Measurements from ENCODE around the gene PIK3C2G.
"Not testable (repeated sequence)": the region's sequence is repeated elsewhere in the genome, so short reads cannot be mapped to it uniquely, and the experiment has no call there.

Gene PIK3C2G

DNA sequence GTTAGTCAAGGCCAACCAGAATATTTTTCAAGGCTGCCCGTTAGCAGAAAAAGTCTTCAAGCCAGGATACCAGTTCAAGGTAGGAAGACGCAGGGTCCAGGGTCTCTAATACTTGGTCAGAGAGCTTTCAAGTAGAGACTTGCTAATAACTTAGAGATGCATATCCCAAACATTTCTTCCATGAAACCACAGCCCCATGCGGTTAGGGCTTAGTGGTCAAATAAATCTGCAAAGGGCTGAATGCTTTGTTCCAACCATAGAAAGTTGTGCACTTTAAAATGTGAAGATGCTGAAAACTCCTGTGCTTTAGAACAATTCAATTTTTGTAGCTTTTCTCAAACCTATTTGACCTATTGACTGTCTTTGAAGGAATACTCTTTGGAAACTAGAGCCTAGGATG, 208.9 kb downstream of the PIK3C2G start:
- DNase-seq (ENCODE audit: low read depth), result no peak

DNA sequence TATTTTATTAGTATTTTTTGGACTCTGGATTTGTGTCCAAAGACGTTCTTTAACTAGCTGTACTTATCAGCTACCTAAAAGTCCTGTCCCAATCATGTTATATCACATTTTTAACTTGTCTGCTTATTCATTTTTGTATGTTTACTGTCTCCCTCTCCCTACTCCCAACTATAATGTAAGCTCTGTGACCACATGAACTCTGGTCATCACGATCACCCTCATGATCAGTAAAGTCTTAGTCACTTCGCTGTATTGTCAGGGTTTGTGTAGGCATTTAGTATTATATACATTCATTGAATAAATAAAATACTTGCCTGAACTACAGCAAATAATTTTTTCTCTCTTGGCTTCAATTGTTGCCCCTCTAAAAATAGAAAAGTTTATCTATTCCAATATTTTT, 211.0 kb downstream of the PIK3C2G start:
- no peak for DNase-seq (ENCODE audit: low read depth)

DNA sequence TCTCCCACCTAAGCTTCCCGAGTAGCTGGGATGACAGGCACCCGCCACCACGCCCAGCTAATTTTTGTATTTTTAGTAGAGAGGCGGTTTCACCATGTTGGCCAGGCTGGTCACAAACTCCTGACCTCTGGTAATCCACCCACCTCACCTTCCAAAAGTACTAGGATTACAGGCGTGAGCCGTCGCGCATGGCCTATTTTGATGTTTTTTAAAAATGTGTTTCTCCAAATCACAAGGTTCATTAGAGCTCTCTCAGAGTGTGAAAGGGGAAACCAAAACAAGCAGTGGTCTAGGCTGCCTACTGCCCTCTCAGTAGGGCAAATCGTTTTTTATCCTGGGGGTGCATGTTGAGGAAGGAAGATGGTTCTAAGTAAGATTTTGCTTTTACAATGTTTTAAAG, 211.5 kb downstream of the PIK3C2G start:
- no peak for DNase-seq (ENCODE audit: low read depth)

DNA sequence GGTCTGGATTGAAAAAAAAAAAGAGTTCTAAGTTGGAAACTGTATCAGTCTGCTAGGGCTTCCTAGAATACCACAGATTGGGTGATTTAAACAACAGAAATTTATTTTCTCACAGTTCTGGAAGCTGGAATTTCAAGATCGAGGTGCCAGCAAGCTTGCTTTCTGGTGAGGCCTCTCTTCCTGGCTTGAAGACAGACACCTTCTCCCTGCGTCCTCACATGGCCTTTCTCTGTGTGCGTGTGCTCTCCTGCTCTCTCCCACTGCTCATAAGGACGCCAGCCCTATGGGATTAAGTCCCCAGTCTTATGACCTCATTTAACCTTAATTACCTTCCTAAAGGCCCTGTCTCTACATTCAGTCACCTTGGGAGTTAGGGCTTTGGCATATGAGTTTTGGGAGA, 215.5 kb downstream of the PIK3C2G start:
- DNase-seq (ENCODE audit: low read depth), result no peak

DNA sequence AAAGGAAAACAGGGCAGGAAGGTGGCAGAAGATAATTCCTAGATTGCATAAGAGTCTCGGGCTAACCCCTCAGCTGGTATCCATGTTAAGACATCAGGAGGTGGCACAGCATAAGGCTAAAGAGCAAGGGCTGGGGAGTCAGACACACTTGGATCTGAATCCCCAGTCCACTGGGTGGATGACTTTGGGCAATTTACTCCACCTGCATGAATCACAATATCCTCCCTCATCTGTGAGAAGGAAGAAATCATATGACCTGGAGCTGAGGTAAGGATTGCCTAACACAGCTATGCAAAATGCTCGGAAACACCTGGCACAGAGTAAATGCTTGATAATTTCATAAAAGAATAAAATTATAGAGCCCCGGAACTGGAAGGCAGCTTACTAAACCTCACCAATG, 217.9 kb downstream of the PIK3C2G start:
- DNase-seq (ENCODE audit: low read depth), result no peak

DNA sequence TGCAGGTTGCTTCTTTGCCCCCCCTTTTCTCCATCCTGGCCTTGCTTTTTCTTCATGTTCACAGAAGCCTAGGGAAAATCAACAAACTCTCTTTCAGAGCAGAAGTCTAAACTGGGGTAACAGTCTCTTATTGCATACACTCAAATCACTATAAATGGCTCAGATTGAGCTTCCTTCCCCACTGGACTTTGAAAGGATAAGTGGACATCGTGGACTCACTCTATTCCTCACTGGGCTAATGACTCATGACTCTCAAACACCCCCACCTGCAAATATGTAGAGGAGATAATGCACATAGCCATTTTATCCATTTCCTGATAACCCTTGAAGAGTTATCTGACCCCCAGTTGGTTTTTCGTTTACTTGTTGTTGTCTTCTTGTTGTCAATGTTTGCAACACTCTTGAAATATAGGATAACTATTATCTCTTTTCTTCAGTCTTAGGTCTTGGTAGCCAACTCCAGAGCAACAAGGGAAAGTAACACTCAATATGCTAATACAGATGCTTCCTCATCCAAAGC, 221.3 kb downstream of the PIK3C2G start:
- DNase-seq (ENCODE audit: low read depth), result no peak

DNA sequence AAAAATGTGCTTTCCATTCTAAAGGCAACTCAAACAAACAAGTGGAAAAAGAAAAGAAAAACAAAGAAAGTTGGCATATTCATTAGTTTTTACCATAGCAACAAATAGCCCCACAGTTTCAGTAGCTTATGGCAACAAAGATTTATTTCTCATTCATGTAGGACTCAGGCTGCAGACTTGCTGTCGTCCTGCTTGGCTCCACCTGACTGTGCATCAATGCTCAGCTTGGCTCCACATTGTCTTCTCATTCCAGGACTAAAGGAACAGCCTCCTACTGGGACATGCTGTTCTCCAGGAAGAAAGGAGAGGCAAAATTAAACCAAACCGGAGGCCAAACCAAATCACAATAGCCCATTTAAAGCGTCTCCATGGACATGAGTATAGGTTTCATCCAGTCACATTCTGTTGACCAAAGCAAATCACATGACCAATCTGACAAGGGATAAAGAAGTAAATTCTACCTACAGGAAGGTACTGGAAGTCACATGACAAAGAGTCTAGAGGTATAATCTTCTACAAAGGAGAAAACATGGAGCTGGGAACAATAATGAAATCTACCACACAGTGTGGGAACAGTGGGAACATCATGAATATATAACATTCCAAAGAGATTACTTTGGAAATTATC, 222.5 kb downstream of the PIK3C2G start:
- no peak for DNase-seq (ENCODE audit: low read depth)

DNA sequence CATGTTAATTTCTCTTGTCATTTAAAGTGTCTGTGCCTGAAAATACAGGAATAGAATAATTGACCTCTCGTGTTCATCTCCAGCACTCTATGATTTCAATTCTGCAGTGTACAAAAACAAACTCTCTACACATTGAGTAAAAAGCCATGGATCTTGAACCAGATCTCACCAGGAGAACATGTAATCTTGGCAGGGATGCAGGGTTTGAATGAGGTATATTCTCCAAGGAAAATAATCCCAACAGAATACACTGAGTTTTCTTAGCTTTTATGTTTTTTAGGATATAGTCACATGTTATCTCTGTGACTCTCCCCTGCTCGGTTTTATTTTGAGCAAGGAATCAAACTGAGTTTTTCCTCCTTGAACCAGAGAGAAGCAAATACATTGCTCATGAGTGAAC, 224.7 kb downstream of the PIK3C2G start:
- no peak for DNase-seq (ENCODE audit: low read depth)

DNA sequence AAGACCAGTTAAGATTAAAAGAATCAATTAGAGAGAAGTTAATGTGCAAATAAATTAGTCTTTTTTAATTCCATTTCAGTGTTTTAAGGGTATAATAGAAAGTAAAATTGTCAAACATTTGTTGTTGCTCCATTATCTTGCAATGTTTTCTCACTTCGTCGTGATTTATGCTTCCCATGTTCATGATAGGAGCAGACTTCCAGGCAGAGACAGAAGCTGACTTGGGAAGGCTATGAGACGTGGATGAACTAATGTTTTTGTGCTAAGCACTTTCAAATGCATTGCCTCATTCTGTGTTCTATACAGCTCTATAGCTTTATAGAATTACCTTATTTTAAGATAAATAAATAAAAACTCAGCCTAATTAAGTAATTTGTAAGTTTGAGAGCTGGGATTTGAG, 226.2 kb downstream of the PIK3C2G start:
- DNase-seq (ENCODE audit: low read depth), result no peak

DNA sequence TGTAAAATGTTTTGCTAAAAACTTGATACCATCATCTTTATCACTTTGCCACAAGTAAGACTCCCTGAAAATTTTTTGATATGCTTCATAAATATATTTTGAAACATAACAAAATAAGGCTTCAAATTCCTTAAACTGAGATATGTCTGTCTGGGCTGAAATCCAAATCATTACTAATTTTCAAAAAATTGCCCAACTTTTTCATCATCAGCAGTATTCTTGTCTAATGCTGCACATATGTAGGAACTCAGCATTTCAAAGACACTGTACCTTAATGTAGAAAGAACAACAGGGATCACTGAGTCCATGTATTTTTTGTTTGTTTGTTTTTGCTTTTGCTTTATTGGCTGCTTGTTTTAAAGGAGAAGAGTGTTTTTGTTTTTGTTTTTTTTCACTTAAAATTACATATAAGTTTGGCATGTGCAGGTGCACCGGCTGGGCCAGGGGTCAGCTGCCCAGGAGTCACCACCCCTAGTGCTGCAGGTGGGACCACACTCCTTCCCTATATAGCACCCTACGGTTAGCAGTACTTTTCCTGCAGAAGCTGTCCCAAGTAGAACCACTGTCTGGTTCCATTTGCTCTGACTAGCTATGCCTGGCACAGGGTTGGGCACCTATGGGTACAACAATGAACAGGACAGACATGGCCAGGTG, 231.2 kb downstream of the PIK3C2G start:
- no peak for DNase-seq (ENCODE audit: low read depth)

DNA sequence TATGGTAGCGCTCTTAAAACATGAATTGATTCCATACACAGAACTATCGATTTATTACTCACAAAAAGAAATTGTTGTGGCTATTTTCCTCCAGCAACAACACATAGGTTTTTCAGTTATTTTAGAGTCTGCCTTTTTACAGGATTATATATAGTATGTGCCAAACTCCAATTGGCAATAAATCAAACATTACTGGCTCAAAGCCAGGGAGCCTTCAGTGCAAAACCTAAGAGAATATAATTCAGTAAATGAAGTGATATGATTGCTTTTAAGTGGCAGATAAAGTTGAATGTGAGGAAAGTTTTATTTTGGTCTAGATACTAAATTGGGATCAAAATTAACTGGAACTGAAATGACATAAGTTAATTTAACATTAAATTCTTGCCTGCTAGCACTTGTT, 234.8 kb downstream of the PIK3C2G start:
- no peak for DNase-seq (ENCODE audit: low read depth)

DNA sequence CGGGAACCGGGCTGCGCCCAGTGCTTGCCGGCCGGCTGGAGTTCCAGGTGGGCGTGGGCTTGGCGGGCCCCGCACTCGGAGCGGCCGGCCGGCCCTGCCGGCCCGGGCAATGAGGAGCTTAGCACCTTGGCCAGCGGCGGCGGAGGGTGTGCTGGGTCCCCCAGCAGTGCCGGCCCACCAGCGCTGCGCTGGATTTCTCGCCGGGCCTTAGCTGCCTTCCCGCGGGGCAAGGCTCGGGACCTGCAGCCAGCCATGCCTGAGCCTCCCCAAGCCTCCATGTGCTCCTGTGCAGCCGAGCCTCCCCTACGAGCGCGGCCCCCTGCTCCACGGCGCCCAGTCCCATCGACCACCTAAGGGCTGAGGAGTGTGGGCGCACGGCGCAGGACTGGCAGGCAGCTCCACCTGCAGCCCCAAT, 238.8 kb downstream of the PIK3C2G start:
- DNase-seq (ENCODE audit: low read depth), result not testable (repeated sequence)

DNA sequence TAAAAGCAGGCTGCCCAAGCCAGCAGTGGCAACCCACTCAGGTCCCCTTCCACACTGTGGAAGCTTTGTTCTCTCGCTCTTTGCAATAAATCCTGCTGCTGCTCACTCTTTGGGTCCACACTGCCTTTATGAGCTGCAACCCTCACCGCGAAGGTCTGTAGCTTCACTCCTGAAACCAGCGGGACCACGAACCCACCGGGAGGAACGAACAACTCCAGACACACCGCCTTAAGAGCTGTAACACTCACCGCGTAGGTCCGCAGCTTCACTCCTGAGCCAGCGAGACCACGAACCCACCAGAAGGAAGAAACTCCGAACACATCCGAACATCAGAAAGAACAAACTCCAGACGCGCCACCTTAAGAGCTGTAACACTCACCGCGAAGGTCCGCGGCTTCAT, 239.4 kb downstream of the PIK3C2G start:
- not testable (repeated sequence) for DNase-seq (ENCODE audit: low read depth)

DNA sequence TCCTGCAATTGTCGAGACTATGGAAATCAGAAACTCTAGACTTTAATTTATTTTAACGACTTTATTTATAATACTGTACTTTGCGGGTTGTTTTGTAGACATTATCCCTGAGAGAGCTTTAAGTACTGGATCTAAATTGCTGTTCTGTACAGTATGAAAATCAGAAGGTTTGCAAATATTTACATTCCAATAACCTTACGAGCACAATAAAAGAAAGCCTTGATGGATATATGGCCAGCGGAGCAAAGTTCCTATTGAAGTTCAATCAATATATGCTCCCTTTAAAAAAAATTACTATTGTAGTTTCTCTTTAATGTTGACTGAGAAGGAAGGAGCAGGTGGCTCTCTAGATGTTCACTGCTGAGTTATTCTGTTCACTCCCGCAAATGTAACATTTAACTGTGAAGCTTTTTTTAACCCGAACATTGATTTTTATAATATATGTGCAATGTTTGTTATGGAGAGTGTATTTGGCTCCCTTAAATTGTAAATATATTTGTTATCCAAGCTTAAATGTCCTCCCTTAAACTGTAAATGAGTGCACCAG, 241.2 kb downstream of the PIK3C2G start:
- DNase-seq (ENCODE audit: low read depth), result no peak

DNA sequence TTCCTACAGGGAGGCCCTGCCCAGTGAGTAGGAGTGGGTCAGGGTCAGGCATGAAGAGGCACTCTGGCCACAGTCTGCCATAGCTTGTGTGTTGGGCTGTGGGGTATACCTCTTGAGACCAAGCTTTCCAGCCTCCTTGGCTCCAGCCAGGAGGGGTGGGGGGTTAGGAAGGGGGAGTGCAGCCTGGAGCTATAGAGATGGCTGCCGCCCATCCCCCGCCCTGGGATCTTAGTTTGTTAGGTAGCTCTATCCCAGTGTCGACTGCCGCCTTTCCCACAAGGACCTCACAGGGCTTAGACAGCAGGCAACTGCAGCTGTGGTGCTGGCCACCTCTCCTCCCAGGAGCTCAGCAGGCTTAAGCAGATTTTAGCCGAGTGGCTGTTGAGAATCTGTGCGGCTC, 260.1 kb downstream of the PIK3C2G start:
- DNase-seq (ENCODE audit: low read depth), result no peak

DNA sequence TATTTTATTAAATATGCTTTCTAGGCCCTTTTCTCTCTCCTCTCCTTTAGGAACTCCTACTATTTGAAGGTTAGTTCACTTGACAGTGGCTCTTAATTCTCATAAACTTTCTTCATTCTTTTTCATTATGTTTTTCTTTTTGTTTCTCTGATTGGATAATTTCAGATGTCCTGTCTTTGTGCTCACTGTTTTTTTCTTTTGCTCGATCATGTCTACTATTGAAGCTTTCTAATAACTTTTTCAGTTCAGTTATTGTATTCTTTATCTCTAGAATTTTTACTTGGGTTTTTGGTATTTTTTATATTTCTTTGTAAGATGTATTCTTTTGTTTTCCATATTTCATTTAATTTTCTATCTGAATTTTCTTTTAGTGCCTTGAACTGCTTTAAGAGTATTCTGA, 261.5 kb downstream of the PIK3C2G start:
- no peak for DNase-seq (ENCODE audit: low read depth)

DNA sequence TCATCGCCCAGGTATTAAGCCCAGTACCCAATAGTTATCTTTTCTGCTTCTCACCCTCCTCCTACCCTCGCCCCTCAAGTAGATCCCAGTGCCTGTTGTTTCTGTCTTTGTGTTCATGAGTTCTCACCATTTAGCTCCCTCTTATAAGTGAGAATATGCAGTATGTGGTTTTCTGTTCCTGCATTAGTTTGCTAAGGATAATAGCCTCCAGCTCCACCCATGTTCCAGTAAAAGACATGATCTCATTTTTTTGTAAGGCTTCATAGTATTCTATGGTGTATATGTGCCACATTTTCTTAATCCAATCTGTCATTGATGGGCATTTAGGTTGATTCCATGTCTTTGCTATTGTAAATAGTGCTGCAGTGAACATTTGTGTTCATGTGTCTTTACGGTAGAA, 281.2 kb downstream of the PIK3C2G start:
- not testable (repeated sequence) for DNase-seq (ENCODE audit: low read depth)

DNA sequence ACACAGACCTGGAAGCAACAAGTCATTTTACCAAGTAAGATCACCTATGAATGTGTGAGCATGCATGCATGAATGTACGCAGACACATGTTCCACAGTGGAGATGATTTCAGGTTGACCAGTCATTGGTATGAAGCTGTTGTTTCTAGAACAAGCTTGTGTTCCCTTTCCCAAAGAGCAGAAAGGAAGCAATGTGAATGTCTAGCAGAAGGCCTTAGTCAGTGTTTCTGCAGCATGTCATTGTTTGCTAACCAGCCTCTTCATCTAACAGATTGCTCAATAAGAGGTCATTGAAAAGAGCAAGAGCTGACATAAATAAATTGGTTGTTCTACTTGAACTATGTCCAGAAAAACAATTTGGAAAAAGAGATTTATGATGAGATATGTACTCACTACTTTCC, 285.1 kb downstream of the PIK3C2G start:
- no peak for DNase-seq (ENCODE audit: low read depth)

DNA sequence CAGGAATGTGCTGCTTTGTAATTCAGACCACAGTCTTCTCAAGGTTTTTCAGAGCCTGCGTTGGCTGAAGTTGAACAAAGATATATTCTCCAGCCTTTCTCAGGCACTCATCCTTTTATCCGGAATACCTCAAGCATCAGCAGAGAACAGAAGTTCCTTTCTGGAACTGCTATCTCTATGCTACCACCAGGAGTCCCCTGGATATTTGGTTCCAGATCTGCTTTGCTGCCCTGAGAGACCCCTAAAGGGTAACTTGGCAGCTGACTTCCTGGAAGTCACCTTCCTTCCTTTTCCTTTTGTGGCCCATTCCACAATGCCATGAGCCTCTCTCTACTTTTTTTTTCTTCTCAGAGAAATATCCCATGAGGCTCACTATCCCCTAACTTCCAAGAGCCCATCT, 288.3 kb downstream of the PIK3C2G start:
- DNase-seq (ENCODE audit: low read depth), result no peak

DNA sequence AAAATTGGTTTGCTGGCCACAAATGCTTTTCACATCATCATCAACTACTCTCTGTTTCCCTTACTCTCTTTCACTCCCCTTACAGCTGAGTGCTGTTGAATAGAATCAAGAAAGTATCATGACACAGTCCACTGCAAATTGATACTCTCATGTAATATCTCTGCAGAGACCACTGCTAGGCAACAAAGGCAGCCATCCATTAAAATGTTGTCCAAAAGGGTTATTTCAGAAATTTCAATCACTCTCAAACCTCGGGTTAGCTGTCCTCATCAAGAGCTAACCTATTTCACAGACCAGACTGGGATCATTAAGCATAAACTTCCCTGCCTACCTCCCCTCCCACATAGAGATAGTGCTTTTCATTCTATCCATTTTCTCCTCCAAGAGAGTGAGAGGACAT, 289.8 kb downstream of the PIK3C2G start:
- DNase-seq (ENCODE audit: low read depth), result no peak

DNA sequence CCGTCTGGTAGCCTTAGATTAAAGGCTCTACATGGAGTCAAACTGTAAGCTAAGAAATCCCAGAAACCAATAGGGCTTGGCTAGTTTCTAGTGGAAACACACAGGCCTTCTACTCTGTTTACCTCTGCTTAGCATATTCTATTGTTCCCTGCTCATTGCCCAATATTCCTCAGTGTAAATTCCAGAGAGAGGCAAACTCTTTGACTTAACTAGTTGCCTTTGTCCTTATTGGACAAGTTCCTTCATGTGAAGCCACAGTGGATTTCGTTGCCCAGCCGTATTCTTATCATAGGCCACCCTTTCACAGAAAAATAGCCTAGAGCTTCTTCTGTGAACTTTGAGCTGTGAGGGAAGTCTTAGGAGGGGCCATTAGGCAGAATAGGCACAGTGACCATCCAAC, 290.4 kb downstream of the PIK3C2G start:
- no peak for DNase-seq (ENCODE audit: low read depth)

DNA sequence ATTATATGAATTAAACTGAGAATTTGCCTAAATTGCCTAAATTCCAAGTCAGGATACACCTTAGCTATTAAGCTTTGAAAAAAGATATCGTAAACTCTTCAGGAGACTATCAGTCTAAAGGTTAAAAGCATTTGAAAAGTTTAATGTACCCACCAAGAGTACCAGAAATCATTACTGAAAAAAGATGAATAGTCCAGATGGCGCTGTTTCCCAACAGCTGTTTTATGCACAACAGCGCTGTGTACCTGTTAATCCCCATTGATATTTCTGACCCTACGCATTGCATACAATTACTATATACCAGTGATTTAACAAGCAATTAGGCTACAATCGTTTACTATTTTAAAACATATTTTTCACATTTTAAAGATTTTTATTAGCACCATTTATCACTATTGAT, 291.5 kb downstream of the PIK3C2G start:
- no peak for DNase-seq (ENCODE audit: low read depth)

DNA sequence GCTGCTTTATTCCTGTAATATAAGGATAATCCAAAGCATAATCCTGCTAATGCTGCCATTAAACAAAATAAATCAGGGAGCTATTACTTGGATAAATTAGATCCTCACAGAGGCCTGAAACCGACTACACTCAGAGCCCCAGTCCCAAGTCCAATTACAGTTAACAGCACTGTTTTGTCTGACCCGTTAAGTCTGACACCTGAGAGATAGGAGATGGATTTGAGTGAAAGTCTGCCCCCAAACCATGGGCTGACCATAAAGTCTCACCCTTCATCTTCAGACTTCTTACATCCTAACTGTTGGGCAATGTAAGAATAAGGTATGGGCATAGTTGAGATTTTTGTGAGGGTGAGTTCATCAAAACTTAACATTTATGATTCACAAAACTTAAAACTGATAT, 294.8 kb downstream of the PIK3C2G start:
- no peak for DNase-seq (ENCODE audit: low read depth)

DNA sequence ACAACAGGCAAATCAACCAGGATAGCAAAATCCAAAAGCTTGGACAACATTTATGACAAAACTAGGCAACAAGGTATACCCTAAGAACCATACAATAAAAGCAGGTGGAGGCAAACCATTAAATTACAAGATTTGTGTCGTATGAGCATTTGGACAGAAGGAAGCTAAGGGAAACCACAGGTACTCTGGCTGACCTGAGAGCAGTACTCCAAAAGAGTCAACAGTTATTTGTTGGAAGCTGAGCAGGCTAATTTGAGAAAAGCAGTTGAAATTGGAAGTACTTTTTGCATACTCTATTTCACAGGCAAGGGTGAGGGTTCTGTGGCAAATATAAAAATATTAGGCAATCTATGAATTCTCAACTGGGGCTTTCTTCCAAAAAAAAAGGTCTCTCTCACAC, 297.9 kb downstream of the PIK3C2G start:
- DNase-seq (ENCODE audit: low read depth), result no peak

Data from stimulated activated CD4-positive, alpha-beta T cell treated with anti-CD3 and anti-CD28 coated beads, Interleukin-2, amount 100 ng/mL, for 4 hours (primary cell).